Peyer's patch (tissue), 4 donors: ENCODE results near the gene NUDT22.

Experiments
- CTCF ChIP-seq, 6 experiments: fragments of 450-650 bp in 4 of 6; fragments of 200-600 bp in 2 of 6; sonication (generic) in 1 of 6; IDR thresholded peaks; one replicate each; pipeline ENCODE4 v1.5.1; 2017 to 2019; ENCODE audit warnings: antibody characterized with exemption in 6 of 6, mild to moderate bottlenecking in 3 of 6, moderate library complexity in 1 of 6
- POLR2A ChIP-seq, 2 donors: fragments of 450-650 bp; IDR thresholded peaks; one replicate each; pipeline ENCODE4 v1.5.1; 2017; ENCODE audit warnings: antibody characterized with exemption in 2 of 2, mild to moderate bottlenecking in 2 of 2, moderate library complexity in 2 of 2

- TF ChIP-seq CTCF (IDR thresholded peaks at IDR 0.05) (no peak), POLR2A (IDR thresholded peaks at IDR 0.05) (no peak)
These were observed 28.3 kb downstream of the NUDT22 start for GRCh38 chr11:64254326-64254725.
